Adrenal gland (tissue), 12 donors: ENCODE data around the gene EIF4G3. TPM values are rescaled to one million over a fixed set of nuclear protein-coding genes. Genes with fewer than 3 reads are reported as not detected.

Source experiments
- DNase-seq, 7 donors: peaks; one replicate each; pipeline ENCODE4 v3.0.0-alpha.2; 2019 to 2020
- H3K27ac ChIP-seq, 5 donors: fragments of 200-600 bp; sonication (generic) in 4 of 5; 1 replicate in 3 of 5; 2 replicates in 2 of 5; pipeline versions ENCODE4 v1.5.1 to v1.8.0; 2016 to 2020; ENCODE audit warnings: mild to moderate bottlenecking in 1 of 5
- H3K27me3 ChIP-seq: fragments of 200-600 bp; 2 replicates; pipeline ENCODE4 v1.8.0; 2021
- H3K36me3 ChIP-seq, 2 donors: fragments of 200-600 bp; replicated peaks in 1 of 2; 1 replicate in 1 of 2; 2 replicates in 1 of 2; pipeline versions ENCODE4 v1.5.1 to v1.8.0; 2018 to 2022
- H3K4me1 ChIP-seq, 2 donors: fragments of 200-600 bp; replicated peaks in 1 of 2; 1 replicate in 1 of 2; 2 replicates in 1 of 2; pipeline versions ENCODE4 v1.5.1 to v1.8.0; 2018 to 2021
- H3K4me3 ChIP-seq, 4 donors: fragments of 200-600 bp; sonication (generic) in 3 of 4; one replicate each; pipeline ENCODE4 v1.5.1; 2016 to 2018
- H3K9me3 ChIP-seq, 3 donors: fragments of 200-600 bp; sonication (generic) in 1 of 3; replicated peaks in 1 of 3; 1 replicate in 2 of 3; 2 replicates in 1 of 3; pipeline versions ENCODE4 v1.5.1 to v1.8.0; 2016 to 2021
- CTCF ChIP-seq, 6 experiments: fragments of 450-650 bp in 4 of 6; fragments of 200-600 bp in 2 of 6; sonication (generic) in 1 of 6; IDR thresholded peaks; 1 replicate in 5 of 6; 2 replicates in 1 of 6; pipeline versions ENCODE4 v1.5.1 to v1.8.0; 2016 to 2021; ENCODE audit warnings: antibody characterized with exemption in 6 of 6, mild to moderate bottlenecking in 2 of 6, moderate library complexity in 1 of 6
- POLR2A ChIP-seq, 2 donors: fragments of 450-650 bp; IDR thresholded peaks; one replicate each; pipeline ENCODE4 v1.6.1; 2017; ENCODE audit warnings: antibody characterized with exemption in 2 of 2, mild to moderate bottlenecking in 2 of 2, moderate library complexity in 1 of 2
- WGBS, 4 donors: extraction: QIAGEN DNeasy Blood & Tissue Kit in 2 of 4; methylation state at CpG; one replicate each; pipeline versions ENCODE4 v1.1.5 to v1.1.7; 2013 to 2017; 5-methylcytosine and 5-hydroxymethylcytosine counted together
- intact Hi-C, 2 donors: fragments of 100-400 bp; cut with DNase I; formaldehyde crosslinking; loops; one replicate each; pipeline versions ENCODE4 v1.14.1 to v1.15.0; 2022 to 2023
- polyA plus RNA-seq, 3 donors: library from polyadenylated mRNA; stranded (reverse); fragments of 200-250 nt in 2 of 3; fragments of 350-450 nt in 1 of 3; fragmentation: Illumina TruSeq in 1 of 3; extraction: RNeasy Lipid Tissue Mini Kit (QIAGEN cat#74804) in 1 of 3; gene quantifications; one replicate each; pipeline ENCODE4 v1.2.3, GENCODE V29; 2013 to 2014
- total RNA-seq, 9 donors: library from RNA; depleted of rRNA in 4 of 9; stranded (reverse); fragments of >200 nt in 4 of 9; fragments of 120-200 nt in 1 of 9; fragmentation: NEBNext Ultra II Directional in 1 of 9; extraction: Animal tissue kit (Norgen Biotek cat#: 25700) in 1 of 9; gene quantifications; one replicate each; pipeline versions ENCODE4 v1.1.0 to v1.2.4, GENCODE V29; 2013 to 2023
- donor health status: healthy with polysubstance abuse.
- donor health status: Bipolar disorder and iron deficiency.
- donor health status: DM: yes; HTN: yes; CAD: no.
- donor health status: DM: no; HTN: no; CAD: no.
- donor health status: DM: no; HTN: no; CAD: no.
- donor health status: DM: yes; HTN: yes; CAD: no.

EIF4G3 gene
- total and polyA plus RNA-seq, 12 donors = 30.7 to 58.7 (median 51.6) TPM

DNA sequence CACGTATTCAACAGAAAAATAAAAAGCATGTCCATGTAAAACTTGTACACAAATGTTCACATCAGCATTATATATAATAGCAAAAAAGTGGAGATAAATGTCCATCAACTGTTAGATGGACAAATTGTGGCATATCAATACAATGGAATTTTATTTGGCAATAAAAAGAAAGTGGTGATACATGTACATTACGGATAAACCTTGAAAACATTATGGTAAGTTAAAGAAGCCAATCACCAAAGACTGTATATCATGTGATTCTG is 76.9 kb downstream of the EIF4G3 start:
- Histone ChIP-seq H3K9me3 (no peaks in the 10 kb centered on the region), H3K4me3 (no peak overlapping the region), H3K36me3 (no peaks in the 10 kb centered on the region), H3K27me3 (no peaks in the 10 kb centered on the region), H3K4me1 (peaks cover 0 to 21% of the 10 kb centered on the region in 2 donors), H3K27ac (no peak overlapping the region)
- TF ChIP-seq POLR2A (IDR thresholded peaks at IDR 0.05) (no peak), CTCF (IDR thresholded peaks at IDR 0.05) (no peak)
- 84 to 92% (median 90%) methylated on average over 2 of the region's 2 CpGs for WGBS, 4 donors
- intact Hi-C loops = no loop called here
- DNase-seq = no peak

GRCh38 chr1:21099034-21099868 is 77.4 kb downstream of the EIF4G3 start:
- TF ChIP-seq POLR2A (IDR thresholded peaks at IDR 0.05) (no peak), CTCF (IDR thresholded peaks at IDR 0.05) (no peak)
- intact Hi-C loops = no loop called here
- H3K4me1 ChIP-seq = peaks cover 0 to 21% of the 10 kb centered on the region in 2 donors
- H3K36me3 ChIP-seq = no peaks in the 10 kb centered on the region
- no peak for DNase-seq
- WGBS, 4 donors = 81 to 91% (median 85%) methylated on average over 2 of the region's 2 CpGs
- H3K4me3 ChIP-seq = no peak overlapping the region
- H3K27ac ChIP-seq = no peak overlapping the region
- no peaks in the 10 kb centered on the region for H3K9me3 ChIP-seq
- no peaks in the 10 kb centered on the region for H3K27me3 ChIP-seq

DNA sequence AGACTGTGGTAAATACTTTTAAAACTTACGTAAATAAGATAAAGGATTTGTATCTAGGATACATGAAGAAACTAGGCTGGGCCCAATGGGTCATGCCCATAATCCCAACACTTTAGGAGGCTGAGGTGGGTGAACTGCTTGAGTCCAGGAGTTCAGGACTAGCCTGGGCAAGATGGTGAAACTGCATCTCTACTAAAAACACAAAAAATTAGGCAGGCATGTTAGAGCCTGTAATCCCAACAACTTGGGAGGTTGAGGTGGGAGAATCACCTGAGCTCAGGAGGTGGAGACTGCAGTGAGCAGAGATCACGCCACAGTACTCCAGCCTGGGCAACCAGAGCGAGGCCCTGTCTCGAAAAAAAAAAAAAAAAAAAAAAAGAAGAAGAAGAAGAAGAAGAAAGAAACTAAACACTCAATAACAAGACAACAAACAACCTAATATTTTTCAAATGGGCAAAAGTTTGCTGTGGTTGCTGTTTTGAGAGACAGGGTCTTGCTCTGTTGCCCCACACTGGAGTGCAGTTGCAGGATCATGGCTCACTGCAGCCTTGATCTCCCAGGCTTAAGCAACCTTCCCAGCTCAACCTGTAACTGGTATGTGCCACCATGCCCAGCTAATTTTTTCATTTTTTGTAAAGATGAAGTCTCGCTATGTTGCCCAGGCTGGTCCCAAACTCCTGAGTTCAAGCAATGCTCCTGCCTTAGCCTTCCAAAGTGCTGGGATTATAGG is 78.3 kb downstream of the EIF4G3 start:
- Histone ChIP-seq H3K9me3 (no peaks in the 10 kb centered on the region), H3K4me1 (peaks cover 0 to 21% of the 10 kb centered on the region in 2 donors), H3K27me3 (no peaks in the 10 kb centered on the region), H3K4me3 (no peak overlapping the region), H3K27ac (no peak overlapping the region), H3K36me3 (no peaks in the 10 kb centered on the region)
- DNase-seq = no peak
- WGBS, 4 donors = 88 to 96% (median 90%) methylated on average over 5 of the region's 5 CpGs
- intact Hi-C loops = no loop called here
- TF ChIP-seq POLR2A (IDR thresholded peaks at IDR 0.05) (no peak), CTCF (IDR thresholded peaks at IDR 0.05) (no peak)

GRCh38 chr1:21097729-21098128 is 79.0 kb downstream of the EIF4G3 start:
- intact Hi-C loops = no loop called here

More at GRCh38 chr1:21097729-21098128, 79.0 kb downstream of the EIF4G3 start:
- H3K36me3 ChIP-seq = no peaks in the 10 kb centered on the region
- no peak overlapping the region for H3K27ac ChIP-seq
- WGBS, 4 donors = 54 to 66% (median 61%) methylated on average over 1 of the region's 1 CpG
- DNase-seq = no peak
- H3K27me3 ChIP-seq = no peaks in the 10 kb centered on the region
- no peak for TF ChIP-seq POLR2A (IDR thresholded peaks at IDR 0.05)
- no peak for TF ChIP-seq CTCF (IDR thresholded peaks at IDR 0.05)
- H3K4me3 ChIP-seq = no peak overlapping the region
- H3K4me1 ChIP-seq = peaks cover 0 to 21% of the 10 kb centered on the region in 2 donors
- no peaks in the 10 kb centered on the region for H3K9me3 ChIP-seq
